HepG2 (cell line): ENCODE results near the gene VWA3B. TPM values are rescaled to one million over a fixed set of nuclear protein-coding genes. Genes with fewer than 3 reads are reported as not detected.

ENCODE experiments used
- ATAC-seq: fragments of 200-7000 bp; cut with Tn5 transposase; 3 replicates; pipeline ENCODE4 v1.9.1; 2020; ENCODE audit warnings: mild to moderate bottlenecking, moderate library complexity
- BruUV-seq: library from RNA; stranded (reverse); fragments of 400-500 nt; replicated peaks from 2 replicates; lab custom pipeline; 2021; lab: Mats Ljungman, UMichigan
- CTCF ChIA-PET: fragments of 300-600 bp; formaldehyde crosslinking; extraction: SDS; loops from one replicate; lab custom pipeline; 2021; ENCODE audit warnings: low total read pairs, inconsistent platforms, low intra/inter-chr PET ratio; lab: Yijun Ruan, JAX
- POLR2A ChIA-PET: fragments of 350-600 bp; sonication (Branson Sonifier 250); formaldehyde crosslinking; loops from one replicate; lab custom pipeline; 2020; ENCODE audit warnings: antibody characterized with exemption, inconsistent platforms; lab: Yijun Ruan, JAX
- DNase-seq: peaks from one replicate; pipeline ENCODE4 v3.0.0-alpha.2; 2015; ENCODE audit warnings: low spot score
- FAIRE-seq: peaks from 3 replicates; lab custom pipeline; 2011; peaks lifted over from hg19 to GRCh38; lab: Jason Lieb, UNC
- H2AFZ ChIP-seq: one replicate; pipeline ENCODE4 v1.6.1; 2011; ENCODE audit warnings: low read length, inconsistent platforms
- H3K27ac ChIP-seq: fragments of 300-600 bp; 3 replicates; pipeline ENCODE4 v1.8.0; 2011; ENCODE audit warnings: mixed run types, mild to moderate bottlenecking, mixed read lengths, low read length, inconsistent platforms; ENCODE audit not compliant: insufficient read depth; ENCODE audit errors: extremely low read length
- H3K27me3 ChIP-seq, 2 experiments: fragments of 200-600 bp in 1 of 2; 2 replicates in 1 of 2; 3 replicates in 1 of 2; pipeline versions ENCODE4 v1.6.0 to v1.8.0; 2011; ENCODE audit warnings: low read length in 2 of 2, mild to moderate bottlenecking in 2 of 2, moderate library complexity in 2 of 2, inconsistent platforms in 1 of 2; ENCODE audit not compliant: insufficient read depth in 2 of 2, control insufficient read depth in 1 of 2
- H3K36me3 ChIP-seq, 2 experiments: fragments of 200-600 bp in 1 of 2; replicated peaks in 1 of 2; 2 replicates in 1 of 2; 3 replicates in 1 of 2; pipeline versions ENCODE4 v1.5.1 to v1.8.0; 2011; ENCODE audit warnings: low read length in 2 of 2, inconsistent platforms in 1 of 2; ENCODE audit not compliant: insufficient read depth in 2 of 2, control insufficient read depth in 1 of 2
- H3K4me1 ChIP-seq: 2 replicates; pipeline ENCODE4 v1.5.1; 2012; ENCODE audit warnings: low read length, inconsistent platforms; ENCODE audit not compliant: insufficient read depth
- H3K4me2 ChIP-seq: 2 replicates; pipeline ENCODE4 v1.6.0; 2011; ENCODE audit warnings: low read depth, low read length, inconsistent platforms
- H3K4me3 ChIP-seq, 3 experiments: fragments of 200-600 bp in 1 of 3; sonication (generic), shearing (Covaris generic) in 1 of 3; replicated peaks in 1 of 3; 2 replicates each; pipeline ENCODE4 v1.5.1; 2011 to 2016; ENCODE audit warnings: low read length in 3 of 3, inconsistent platforms in 2 of 3, low read depth in 2 of 3, mild to moderate bottlenecking in 2 of 3, control low read depth in 1 of 3, mixed read lengths in 1 of 3; ENCODE audit not compliant: insufficient read depth in 1 of 3
- H3K79me2 ChIP-seq: one replicate; pipeline ENCODE4 v1.6.1; 2011; ENCODE audit warnings: low read length, inconsistent platforms; ENCODE audit not compliant: insufficient read depth
- H3K9ac ChIP-seq: 2 replicates; pipeline ENCODE4 v1.6.0; 2011; ENCODE audit warnings: mild to moderate bottlenecking, low read depth, low read length, inconsistent platforms; ENCODE audit not compliant: insufficient read depth
- H3K9me3 ChIP-seq: 2 replicates; pipeline ENCODE4 v1.5.1; 2012; ENCODE audit warnings: mild to moderate bottlenecking, low read length
- H4K20me1 ChIP-seq: 2 replicates; pipeline ENCODE4 v1.6.0; 2011; ENCODE audit warnings: inconsistent platforms, mild to moderate bottlenecking, low read length, moderate library complexity; ENCODE audit not compliant: insufficient read depth
- FOSL1 ChIP-seq: sonication (generic); formaldehyde crosslinking; IDR thresholded peaks from 2 replicates; pipeline ENCODE4 v1.9.0; 2021; ENCODE audit warnings: missing genetic modification reagents, borderline replicate concordance
- PATZ1 ChIP-seq: sonication (generic); formaldehyde crosslinking; IDR thresholded peaks from 2 replicates; pipeline ENCODE4 v1.4.0; 2020; ENCODE audit warnings: missing genetic modification reagents
- SUZ12 ChIP-seq: fragments of 150-350 bp; IDR thresholded peaks from 2 replicates; pipeline ENCODE4 v1.6.1; 2014; ENCODE audit warnings: low read depth, low read length
- ZBTB49 ChIP-seq: sonication (generic); formaldehyde crosslinking; IDR thresholded peaks from 2 replicates; pipeline ENCODE4 v1.4.0; 2020; ENCODE audit warnings: missing genetic modification reagents, borderline replicate concordance
- ZNF136 ChIP-seq: sonication (generic); formaldehyde crosslinking; IDR thresholded peaks from 2 replicates; pipeline ENCODE4 v1.8.1; 2022; ENCODE audit warnings: low read depth, mild to moderate bottlenecking, moderate library complexity, missing genetic modification reagents
- ZNF3 ChIP-seq: IDR thresholded peaks from 2 replicates; pipeline ENCODE4 v1.7.0; 2017; ENCODE audit warnings: inconsistent platforms
- ZNF549 ChIP-seq: sonication (generic); formaldehyde crosslinking; IDR thresholded peaks from 2 replicates; pipeline ENCODE4 v1.5.0; 2020; ENCODE audit warnings: missing genetic modification reagents
- ZNF710 ChIP-seq: sonication (generic); formaldehyde crosslinking; IDR thresholded peaks from 2 replicates; pipeline ENCODE4 v1.5.0; 2020; ENCODE audit warnings: mild to moderate bottlenecking, missing genetic modification reagents, borderline replicate concordance
- ZNF850 ChIP-seq: sonication (generic); formaldehyde crosslinking; conservative IDR thresholded peaks from 2 replicates; pipeline ENCODE4 v1.9.0; 2021; ENCODE audit warnings: mild to moderate bottlenecking, missing genetic modification reagents
- WGBS: methylation state at CpG from one replicate; pipeline ENCODE4 v1.1.6; 2017; ENCODE audit warnings: low lambda C conversion rate; 5-methylcytosine and 5-hydroxymethylcytosine counted together
- in situ Hi-C: cut with HindIII; loops from 2 replicates; pipeline ENCODE4 v1.10.0; 2017; ENCODE audit warnings: low pct_unique_long_range_greater_than_20kb; ENCODE audit not compliant: extremely low pct_ligation_motif_present
- intact Hi-C: fragments of 100-400 bp; cut with micrococcal nuclease; formaldehyde crosslinking; loops from one replicate; pipeline ENCODE4 v1.10.0; 2022; ENCODE audit not compliant: unreplicated experiment
- polyA plus RNA-seq, 8 experiments: library from polyadenylated mRNA; depleted of rRNA in 3 of 8; stranded (reverse) in 7 of 8; unstranded in 1 of 8; fragments of >200 nt; fragmentation: Illumina TruSeq in 4 of 8; extraction: Trizol in 4 of 8; gene quantifications; 2 replicates each; pipeline versions ENCODE4 v1.2.1 to v1.2.3, GENCODE V29; 2011 to 2016; ENCODE audit warnings: low read depth in 4 of 8, missing spikeins in 1 of 8, mixed read lengths in 1 of 8; ENCODE audit not compliant: insufficient read depth in 1 of 8
- total RNA-seq, 5 experiments: library from RNA; depleted of rRNA; stranded (reverse); fragments of >200 nt; fragmentation: Illumina TruSeq; extraction: Trizol; gene quantifications; 2 replicates each; pipeline ENCODE4 v1.2.3, GENCODE V29; 2016; ENCODE audit warnings: low read depth in 1 of 5

Gene VWA3B
- total and polyA plus RNA-seq, 2 of the 13 experiments (the other 11 are each of a cell fraction or from before 2014, with no cell fraction given): not detected

- TF ChIP-seq ZNF710 (no peak), ZNF136 (no peak), FOSL1 (CRISPR knock-in tag) (no peak)
These were observed 247.0 kb downstream of the VWA3B start (continued) for GRCh38 chr2:98333922-98334321.

- Histone ChIP-seq H3K4me2 (no peak overlapping the region), H3K4me3 (no peak overlapping the region), H3K36me3 (no peaks in the 10 kb centered on the region), H3K9ac (no peak overlapping the region), H3K9me3 (peaks cover 5% of the 10 kb centered on the region; the same call in 1 of the 2 replicates), H3K27me3 (peaks cover 0 to 26% of the 10 kb centered on the region in 2 experiments; a peak in 4 of 5 replicates), H4K20me1 (no peaks in the 10 kb centered on the region), H3K27ac (no peak overlapping the region), H2AFZ (no peak overlapping the region), H3K4me1 (no peaks in the 10 kb centered on the region), H3K79me2 (no peaks in the 10 kb centered on the region)
- TF ChIP-seq ZNF850 (CRISPR knock-in tag) (no peak), ZNF549 (CRISPR knock-in tag) (no peak), SUZ12 (no peak), ZBTB49 (CRISPR knock-in tag) (no peak), PATZ1 (CRISPR knock-in tag) (no peak), ZNF3 (CRISPR knock-in tag) (no peak)
- intact Hi-C loops: no loop called here
- no TSS peak for BruUV-seq
- no peak for FAIRE-seq
- in situ Hi-C loops: no loop called here
- ChIA-PET CTCF (no interaction called here), POLR2A (no interaction called here)
- 12% methylated on average over 4 of the region's 4 CpGs for WGBS
- ATAC-seq: no peak
- no peak for DNase-seq
These were observed 247.6 kb downstream of the VWA3B start for GRCh38 chr2:98334439-98335078.
